ACC112 (cell line): Measurements from ENCODE around the gene BHLHE40.
A peak's percentile ranks its signal among the peaks of the same experiment; 100 is the strongest.

Experiments used
- H2AFZ ChIP-seq: fragments of 200-600 bp; sonication (generic); one replicate; pipeline ENCODE4 v1.6.0; 2017; ENCODE audit warnings: antibody characterized with exemption, low read length; ENCODE audit not compliant: unreplicated experiment
- H3K27ac ChIP-seq: fragments of 200-600 bp; sonication (generic); 2 replicates; pipeline ENCODE4 v1.5.1; 2014; ENCODE audit warnings: low read depth, mild to moderate bottlenecking, antibody characterized with exemption, low read length, moderate library complexity
- H3K27me3 ChIP-seq: fragments of 200-600 bp; sonication (generic); 2 replicates; pipeline ENCODE4 v1.6.1; 2014; ENCODE audit warnings: mild to moderate bottlenecking, antibody characterized with exemption, low read length, moderate library complexity, mixed read lengths; ENCODE audit not compliant: insufficient read depth
- H3K36me3 ChIP-seq: fragments of 200-600 bp; sonication (generic); 2 replicates; pipeline ENCODE4 v1.6.1; 2016; ENCODE audit warnings: mild to moderate bottlenecking, antibody characterized with exemption, low read length, moderate library complexity, mixed read lengths; ENCODE audit not compliant: insufficient read depth
- H3K4me1 ChIP-seq: fragments of 200-600 bp; sonication (generic); one replicate; pipeline ENCODE4 v1.6.1; 2016; ENCODE audit warnings: low read length, mixed read lengths; ENCODE audit not compliant: insufficient read depth, unreplicated experiment, control insufficient read depth
- H3K4me3 ChIP-seq: fragments of 200-600 bp; sonication (generic); 2 replicates; pipeline ENCODE4 v1.5.1; 2014; ENCODE audit warnings: mild to moderate bottlenecking, low read depth, low read length
- H3K79me2 ChIP-seq: fragments of 200-600 bp; sonication (generic); one replicate; pipeline ENCODE4 v1.6.0; 2016; ENCODE audit warnings: low read length; ENCODE audit not compliant: control insufficient read depth, unreplicated experiment, insufficient read depth

BHLHE40 gene

GRCh38 chr3:4993276-4994143, 14.3 kb downstream of the BHLHE40 start:
- Histone ChIP-seq H2AFZ (no peak overlapping the region), H3K27me3 (no peaks in the 10 kb centered on the region), H3K4me3 (no peak overlapping the region), H3K36me3 (no peaks in the 10 kb centered on the region), H3K27ac (peak overlapping the region; percentile 98), H3K79me2 (no peaks in the 10 kb centered on the region), H3K4me1 (peaks cover 55% of the 10 kb centered on the region)

- H3K27me3 ChIP-seq, result no peaks in the 10 kb centered on the region
- H3K36me3 ChIP-seq, result no peaks in the 10 kb centered on the region
- peaks cover 48% of the 10 kb centered on the region for H3K4me1 ChIP-seq
- H3K79me2 ChIP-seq, result no peaks in the 10 kb centered on the region
- H3K4me3 ChIP-seq, result no peak overlapping the region
- H2AFZ ChIP-seq, result no peak overlapping the region
- peak overlapping the region; percentile 98 for H3K27ac ChIP-seq
Measured at GRCh38 chr3:4994144-4994730, 15.0 kb downstream of the BHLHE40 start.

GRCh38 chr3:4994823-4995499, 15.7 kb downstream of the BHLHE40 start:
- H3K27ac ChIP-seq, result peak overlapping the region; percentile 98
- no peak overlapping the region for H2AFZ ChIP-seq
- H3K79me2 ChIP-seq, result no peaks in the 10 kb centered on the region
- H3K4me3 ChIP-seq, result peak overlapping the region; percentile 5; the same call in 1 of the 2 replicates
- peaks cover 43% of the 10 kb centered on the region for H3K4me1 ChIP-seq
- no peaks in the 10 kb centered on the region for H3K36me3 ChIP-seq
- no peaks in the 10 kb centered on the region for H3K27me3 ChIP-seq

GRCh38 chr3:4995500-4996053, 16.3 kb downstream of the BHLHE40 start:
- Histone ChIP-seq H2AFZ (no peak overlapping the region), H3K79me2 (no peaks in the 10 kb centered on the region), H3K36me3 (no peaks in the 10 kb centered on the region), H3K4me1 (peaks cover 38% of the 10 kb centered on the region), H3K27ac (peak overlapping the region; percentile 98), H3K4me3 (peak overlapping the region; percentile 5; the same call in 1 of the 2 replicates), H3K27me3 (no peaks in the 10 kb centered on the region)

GRCh38 chr3:4996223-4996765, 17.1 kb downstream of the BHLHE40 start:
- no peak overlapping the region for H3K4me3 ChIP-seq
- H3K27ac ChIP-seq, result peak overlapping the region; percentile 98
- H2AFZ ChIP-seq, result no peak overlapping the region

DNA sequence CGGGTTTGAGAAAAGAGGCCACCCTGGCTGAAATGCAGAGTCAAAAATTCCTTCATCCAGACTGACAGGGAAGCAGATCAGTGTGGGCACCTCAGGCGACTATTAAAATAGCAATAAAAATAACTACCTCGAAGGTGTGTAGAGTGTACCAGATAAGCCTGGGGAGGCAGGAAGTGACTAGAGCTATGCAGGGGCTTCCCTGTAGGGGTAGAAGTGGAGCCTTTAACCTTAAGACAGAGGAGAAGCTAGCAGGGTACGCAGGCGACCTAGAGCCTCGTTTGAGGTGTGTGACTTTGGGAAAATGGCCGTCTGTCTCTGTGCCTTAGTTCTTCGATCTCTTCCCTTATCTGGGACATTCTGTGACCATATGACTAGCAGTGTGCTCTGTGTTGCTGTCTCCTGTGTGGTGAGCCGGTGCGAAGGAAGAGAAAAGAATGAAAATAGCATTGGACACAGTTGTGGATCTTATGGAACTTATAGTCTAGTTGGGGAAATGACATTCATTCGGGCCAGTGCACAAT, 17.6 kb downstream of the BHLHE40 start:
- H3K4me3 ChIP-seq, result no peak overlapping the region
- H3K4me1 ChIP-seq, result peaks cover 38% of the 10 kb centered on the region
- no peaks in the 10 kb centered on the region for H3K36me3 ChIP-seq
- no peaks in the 10 kb centered on the region for H3K79me2 ChIP-seq
- H3K27me3 ChIP-seq, result no peaks in the 10 kb centered on the region
- H2AFZ ChIP-seq, result no peak overlapping the region
- H3K27ac ChIP-seq, result peak overlapping the region; percentile 98; the same call in 1 of the 2 replicates

More at GRCh38 chr3:4996223-4996765, 17.1 kb downstream of the BHLHE40 start:
- H3K27me3 ChIP-seq, result no peaks in the 10 kb centered on the region
- no peaks in the 10 kb centered on the region for H3K79me2 ChIP-seq
- H3K4me1 ChIP-seq, result peaks cover 38% of the 10 kb centered on the region
- no peaks in the 10 kb centered on the region for H3K36me3 ChIP-seq

DNA sequence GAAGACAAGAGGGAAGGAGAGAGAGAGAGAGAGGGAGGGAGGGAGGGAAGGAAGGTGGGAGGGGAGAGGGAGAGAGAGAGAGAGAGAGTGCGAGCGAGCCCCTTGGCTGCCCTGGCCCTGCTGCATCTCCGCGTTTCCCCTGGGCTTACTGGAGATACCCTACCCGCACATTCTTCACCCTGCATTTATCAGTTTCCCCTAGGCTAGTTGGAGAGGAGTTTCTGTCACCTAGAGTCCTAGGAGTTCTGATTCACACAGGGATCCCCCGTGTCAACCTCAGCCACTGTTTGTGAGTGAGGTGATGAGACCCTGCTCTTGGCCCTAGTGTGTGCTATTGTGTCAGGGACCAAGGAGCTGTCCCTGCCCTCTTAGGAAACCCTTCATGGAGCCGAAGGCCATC, 18.7 kb downstream of the BHLHE40 start:
- Histone ChIP-seq H3K4me3 (no peak overlapping the region), H3K27ac (no peak overlapping the region), H2AFZ (no peak overlapping the region), H3K36me3 (no peaks in the 10 kb centered on the region), H3K79me2 (no peaks in the 10 kb centered on the region), H3K4me1 (peaks cover 35% of the 10 kb centered on the region), H3K27me3 (no peaks in the 10 kb centered on the region)

DNA sequence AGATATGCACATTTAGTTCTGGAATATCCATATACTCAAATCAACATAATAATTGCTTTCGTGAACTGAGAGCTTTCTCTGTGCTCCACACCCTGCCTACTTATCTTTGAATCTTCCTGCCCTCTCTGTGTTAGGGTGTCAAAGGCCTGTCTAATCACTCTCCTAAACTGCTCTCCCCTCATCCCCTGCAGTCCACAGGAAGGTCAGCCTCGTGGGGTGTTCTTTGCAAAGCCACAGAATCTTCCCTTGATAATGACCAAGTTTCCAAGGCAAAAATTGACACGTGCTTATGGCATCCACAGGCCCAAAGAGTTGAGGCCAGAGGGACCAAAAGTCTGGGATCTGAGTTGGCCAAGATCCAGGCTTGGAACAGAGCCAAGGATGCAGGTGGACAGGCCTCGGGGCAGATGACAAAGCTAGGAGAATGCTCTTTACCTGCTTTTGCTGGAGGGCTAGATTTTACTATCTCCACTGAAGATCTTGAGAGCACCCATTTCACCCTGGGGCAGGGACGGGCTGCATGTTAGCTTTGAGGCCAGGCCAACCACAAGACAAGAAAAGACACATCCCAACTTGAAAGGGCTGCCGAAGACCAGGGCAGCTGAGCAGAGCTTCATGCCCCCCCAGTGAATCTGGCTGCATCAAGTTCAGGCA, 20.4 kb downstream of the BHLHE40 start:
- Histone ChIP-seq H3K27me3 (no peaks in the 10 kb centered on the region), H3K36me3 (no peaks in the 10 kb centered on the region), H2AFZ (no peak overlapping the region), H3K79me2 (no peaks in the 10 kb centered on the region), H3K4me3 (no peak overlapping the region), H3K27ac (no peak overlapping the region), H3K4me1 (peaks cover 19% of the 10 kb centered on the region)

GRCh38 chr3:5001135-5001534, 21.9 kb downstream of the BHLHE40 start:
- no peaks in the 10 kb centered on the region for H3K79me2 ChIP-seq

DNA sequence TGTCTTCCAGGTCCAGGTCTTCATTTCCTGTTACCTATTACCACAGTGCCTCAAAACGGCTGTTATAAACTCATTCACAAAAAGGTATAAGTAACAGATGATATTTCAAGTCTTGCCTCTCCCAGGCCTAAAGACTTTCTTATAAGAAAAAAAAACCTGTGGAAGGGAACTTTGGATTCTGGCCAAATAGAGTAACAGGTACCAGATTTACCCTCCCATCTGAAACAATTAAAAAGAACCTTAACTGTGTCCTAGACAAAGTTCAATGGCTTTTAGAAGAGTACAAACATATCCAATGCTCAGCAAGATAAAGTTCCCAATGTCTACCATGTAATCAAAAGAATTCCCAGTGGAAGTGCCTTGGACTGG, 22.6 kb downstream of the BHLHE40 start:
- Histone ChIP-seq H3K27ac (no peak overlapping the region), H3K4me1 (no peaks in the 10 kb centered on the region), H3K4me3 (no peak overlapping the region), H3K79me2 (no peaks in the 10 kb centered on the region), H3K27me3 (no peaks in the 10 kb centered on the region), H3K36me3 (no peaks in the 10 kb centered on the region), H2AFZ (no peak overlapping the region)

More at GRCh38 chr3:5001135-5001534, 21.9 kb downstream of the BHLHE40 start:
- H2AFZ ChIP-seq, result no peak overlapping the region
- H3K27me3 ChIP-seq, result no peaks in the 10 kb centered on the region
- H3K27ac ChIP-seq, result no peak overlapping the region
- H3K4me3 ChIP-seq, result no peak overlapping the region
- H3K4me1 ChIP-seq, result peaks cover 5% of the 10 kb centered on the region
- no peaks in the 10 kb centered on the region for H3K36me3 ChIP-seq
